ENCODE data around the gene ADGRF4. TPM values are rescaled to one million over a fixed set of nuclear protein-coding genes. Genes with fewer than 3 reads are reported as not detected.

ADGRF4 gene, protein sequence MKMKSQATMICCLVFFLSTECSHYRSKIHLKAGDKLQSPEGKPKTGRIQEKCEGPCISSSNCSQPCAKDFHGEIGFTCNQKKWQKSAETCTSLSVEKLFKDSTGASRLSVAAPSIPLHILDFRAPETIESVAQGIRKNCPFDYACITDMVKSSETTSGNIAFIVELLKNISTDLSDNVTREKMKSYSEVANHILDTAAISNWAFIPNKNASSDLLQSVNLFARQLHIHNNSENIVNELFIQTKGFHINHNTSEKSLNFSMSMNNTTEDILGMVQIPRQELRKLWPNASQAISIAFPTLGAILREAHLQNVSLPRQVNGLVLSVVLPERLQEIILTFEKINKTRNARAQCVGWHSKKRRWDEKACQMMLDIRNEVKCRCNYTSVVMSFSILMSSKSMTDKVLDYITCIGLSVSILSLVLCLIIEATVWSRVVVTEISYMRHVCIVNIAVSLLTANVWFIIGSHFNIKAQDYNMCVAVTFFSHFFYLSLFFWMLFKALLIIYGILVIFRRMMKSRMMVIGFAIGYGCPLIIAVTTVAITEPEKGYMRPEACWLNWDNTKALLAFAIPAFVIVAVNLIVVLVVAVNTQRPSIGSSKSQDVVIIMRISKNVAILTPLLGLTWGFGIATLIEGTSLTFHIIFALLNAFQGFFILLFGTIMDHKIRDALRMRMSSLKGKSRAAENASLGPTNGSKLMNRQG
- total RNA-seq: 2.6 TPM in 2 replicates
- long read RNA-seq, partial matches to known transcripts: 0 of 1 reads
- long read RNA-seq, other reads (novel, unspliced or antisense): 1 of 1 reads

GRCh38 chr6:47698342-47698787 is at the start of gene ADGRF4:
Gene ADGRF4, plus strand, starts transcription at chr6:47698580. Its CDS starts 8,666 bp downstream, at chr6:47707246.
- Mint-ChIP-seq H3K27me3 (no peaks in the 10 kb centered on the region), H3K9me3 (ENCODE audit: low read depth) (no peaks in the 10 kb centered on the region), H3K4me3 (ENCODE audit: low read depth) (no peak within 1 kb of the TSS), H3K4me1 (ENCODE audit: low read depth) (peaks cover 34% of the 10 kb centered on the region), H3K36me3 (ENCODE audit: insufficient read depth) (no peaks in the 10 kb centered on the region), H3K27ac (no peak within 1 kb of the TSS)
- no peak for TF ChIP-seq CTCF (IDR thresholded peaks at IDR 0.05; ENCODE audit: unreplicated experiment)
- no peak for DNase-seq (ENCODE audit: low spot score, unreplicated experiment)

GRCh38 chr6:47650553-47651432 is 47.6 kb upstream of the ADGRF4 start:
- no peak for TF ChIP-seq CTCF (IDR thresholded peaks at IDR 0.05; ENCODE audit: unreplicated experiment)

DNA sequence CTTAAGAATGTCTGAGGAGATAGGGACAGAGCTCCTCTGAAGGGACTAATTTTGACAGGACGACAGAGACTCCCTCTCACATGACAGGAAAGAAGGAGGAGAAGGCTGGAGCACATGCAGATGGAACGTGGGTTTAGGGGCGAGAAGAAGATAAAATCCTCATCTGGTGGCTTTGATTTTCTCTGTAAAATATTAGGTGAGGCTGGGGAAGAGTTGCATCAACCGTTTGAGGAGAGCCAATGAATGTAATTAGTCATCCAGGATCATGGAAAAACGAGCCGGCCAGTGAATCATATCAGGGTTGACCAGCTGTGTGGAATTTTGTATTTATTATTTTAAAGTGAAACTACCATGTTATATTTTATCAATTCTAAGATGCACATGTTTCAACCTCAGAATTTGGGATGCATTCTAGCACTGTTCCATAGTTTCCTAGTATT is 46.9 kb upstream of the ADGRF4 start:
- DNase-seq (ENCODE audit: low spot score, unreplicated experiment): no peak
- Mint-ChIP-seq H3K4me3 (ENCODE audit: low read depth) (no peak overlapping the region), H3K27me3 (no peaks in the 10 kb centered on the region), H3K9me3 (ENCODE audit: low read depth) (peaks cover 3% of the 10 kb centered on the region), H3K36me3 (ENCODE audit: insufficient read depth) (no peaks in the 10 kb centered on the region), H3K4me1 (ENCODE audit: low read depth) (peaks cover 11% of the 10 kb centered on the region), H3K27ac (no peak overlapping the region)
- no peak for TF ChIP-seq CTCF (IDR thresholded peaks at IDR 0.05; ENCODE audit: unreplicated experiment)

More at GRCh38 chr6:47650553-47651432, 47.6 kb upstream of the ADGRF4 start:
- Mint-ChIP-seq H3K27me3 (no peaks in the 10 kb centered on the region), H3K27ac (no peak overlapping the region), H3K4me1 (ENCODE audit: low read depth) (peaks cover 11% of the 10 kb centered on the region), H3K9me3 (ENCODE audit: low read depth) (peaks cover 3% of the 10 kb centered on the region), H3K4me3 (ENCODE audit: low read depth) (no peak overlapping the region), H3K36me3 (ENCODE audit: insufficient read depth) (no peaks in the 10 kb centered on the region)
- DNase-seq (ENCODE audit: low spot score, unreplicated experiment): no peak

- no peaks in the 10 kb centered on the region for H3K27me3 Mint-ChIP-seq
- no peak for DNase-seq (ENCODE audit: low spot score, unreplicated experiment)
- H3K4me3 Mint-ChIP-seq (ENCODE audit: low read depth): no peak overlapping the region
- TF ChIP-seq CTCF (IDR thresholded peaks at IDR 0.05; ENCODE audit: unreplicated experiment): no peak
- no peak overlapping the region for H3K27ac Mint-ChIP-seq
- H3K9me3 Mint-ChIP-seq (ENCODE audit: low read depth): no peaks in the 10 kb centered on the region
- no peaks in the 10 kb centered on the region for H3K4me1 Mint-ChIP-seq (ENCODE audit: low read depth)
- no peaks in the 10 kb centered on the region for H3K36me3 Mint-ChIP-seq (ENCODE audit: insufficient read depth)
These were observed 44.7 kb upstream of the ADGRF4 start for GRCh38 chr6:47653706-47654105.

All from progenitor cell of endocrine pancreas (in vitro differentiated cells).